H9 (cell line): ENCODE measurements around the gene GPR107. TPM values are rescaled to one million over a fixed set of nuclear protein-coding genes. Genes with fewer than 3 reads are reported as not detected.

ENCODE experiments used
- DNase-seq: peaks from one replicate; pipeline ENCODE4 v3.0.0-alpha.2; 2017
- H2AFZ ChIP-seq: one replicate; pipeline ENCODE4 v1.6.1; 2013; ENCODE audit warnings: mild to moderate bottlenecking, low read length, control low read depth, moderate library complexity
- H2AK5ac ChIP-seq: 2 replicates; pipeline ENCODE4 v1.6.1; 2013; ENCODE audit warnings: low read length, control low read depth, mixed read lengths; ENCODE audit not compliant: insufficient read length
- H2BK120ac ChIP-seq: one replicate; pipeline ENCODE4 v1.6.1; 2013; ENCODE audit warnings: low read depth, mild to moderate bottlenecking, low read length, control low read depth, inconsistent platforms; ENCODE audit not compliant: poor library complexity, severe bottlenecking
- H2BK12ac ChIP-seq: 2 replicates; pipeline ENCODE4 v1.6.1; 2013; ENCODE audit warnings: low read length, control low read depth, mixed read lengths, low read depth; ENCODE audit not compliant: insufficient read length
- H2BK15ac ChIP-seq: 2 replicates; pipeline ENCODE4 v1.6.1; 2013; ENCODE audit warnings: low read depth, low read length, control low read depth
- H2BK20ac ChIP-seq: one replicate; pipeline ENCODE4 v1.6.1; 2013; ENCODE audit warnings: low read depth, mild to moderate bottlenecking, low read length, control low read depth, inconsistent platforms; ENCODE audit not compliant: poor library complexity, severe bottlenecking
- H2BK5ac ChIP-seq: 2 replicates; pipeline ENCODE4 v1.6.1; 2013; ENCODE audit warnings: low read length, control low read depth, mixed read lengths; ENCODE audit not compliant: insufficient read length
- H3K14ac ChIP-seq: 2 replicates; pipeline ENCODE4 v1.6.1; 2013; ENCODE audit warnings: low read length, control low read depth; ENCODE audit not compliant: insufficient read depth
- H3K18ac ChIP-seq: 2 replicates; pipeline ENCODE4 v1.6.1; 2013; ENCODE audit warnings: low read depth, mild to moderate bottlenecking, mixed read lengths, low read length, control low read depth; ENCODE audit not compliant: insufficient read length
- H3K23ac ChIP-seq: 2 replicates; pipeline ENCODE4 v1.6.1; 2013; ENCODE audit warnings: low read length, control low read depth, mixed read lengths, low read depth; ENCODE audit not compliant: insufficient read length
- H3K23me2 ChIP-seq: 2 replicates; pipeline ENCODE4 v1.6.1; 2013; ENCODE audit warnings: low read depth, mild to moderate bottlenecking, mixed read lengths, low read length, control low read depth; ENCODE audit not compliant: insufficient read length, poor library complexity, severe bottlenecking
- H3K27ac ChIP-seq: 2 replicates; pipeline ENCODE4 v1.5.1; 2013; ENCODE audit warnings: low read length, control low read depth, mixed read lengths, low read depth; ENCODE audit not compliant: insufficient read length
- H3K27me3 ChIP-seq: 2 replicates; pipeline ENCODE4 v1.6.1; 2013; ENCODE audit warnings: low read length, control low read depth, inconsistent platforms; ENCODE audit not compliant: insufficient read depth
- H3K4ac ChIP-seq: 2 replicates; pipeline ENCODE4 v1.6.1; 2013; ENCODE audit warnings: low read depth, mild to moderate bottlenecking, control low read depth, inconsistent platforms, low read length, moderate library complexity
- H3K4me1 ChIP-seq: 2 replicates; pipeline ENCODE4 v1.6.1; 2013; ENCODE audit warnings: low read length, control low read depth, inconsistent platforms; ENCODE audit not compliant: insufficient read depth
- H3K4me2 ChIP-seq: 2 replicates; pipeline ENCODE4 v1.6.1; 2013; ENCODE audit warnings: low read length, control low read depth, mixed read lengths; ENCODE audit not compliant: insufficient read length, insufficient read depth
- H3K56ac ChIP-seq: 2 replicates; pipeline ENCODE4 v1.6.1; 2013; ENCODE audit warnings: low read depth, mild to moderate bottlenecking, mixed read lengths, low read length, control low read depth; ENCODE audit not compliant: insufficient read length
- H3K79me1 ChIP-seq: 2 replicates; pipeline ENCODE4 v1.6.1; 2013; ENCODE audit warnings: low read depth, mild to moderate bottlenecking, moderate library complexity, low read length, control low read depth, inconsistent platforms; ENCODE audit not compliant: insufficient read depth, poor library complexity, severe bottlenecking
- H3K79me2 ChIP-seq: 2 replicates; pipeline ENCODE4 v1.6.1; 2013; ENCODE audit warnings: low read length, control low read depth, inconsistent platforms; ENCODE audit not compliant: insufficient read depth
- H3K9ac ChIP-seq: 2 replicates; pipeline ENCODE4 v1.6.1; 2013; ENCODE audit warnings: low read length, control low read depth, mixed read lengths; ENCODE audit not compliant: insufficient read length; ENCODE audit errors: extremely low read depth
- H3K9me3 ChIP-seq: one replicate; pipeline ENCODE4 v1.6.1; 2013; ENCODE audit warnings: low read depth, low read length, inconsistent platforms; ENCODE audit not compliant: control insufficient read depth
- H3T11ph ChIP-seq: one replicate; pipeline ENCODE4 v1.6.1; 2013; ENCODE audit warnings: mild to moderate bottlenecking, low read length, control low read depth, inconsistent platforms
- H4K20me1 ChIP-seq: one replicate; pipeline ENCODE4 v1.6.1; 2013; ENCODE audit not compliant: control insufficient read depth, insufficient read length, insufficient read depth
- H4K5ac ChIP-seq: 2 replicates; pipeline ENCODE4 v1.6.1; 2013; ENCODE audit warnings: low read depth, mild to moderate bottlenecking, mixed read lengths, low read length, control low read depth; ENCODE audit not compliant: insufficient read length
- H4K8ac ChIP-seq: replicated peaks from 2 replicates; pipeline ENCODE4 v1.6.1; 2013; ENCODE audit warnings: low read length, control low read depth, mixed read lengths, low read depth; ENCODE audit not compliant: insufficient read length
- H4K91ac ChIP-seq: 2 replicates; pipeline ENCODE4 v1.6.1; 2013; ENCODE audit warnings: low read depth, mild to moderate bottlenecking, moderate library complexity, mixed read lengths, low read length, control low read depth; ENCODE audit not compliant: insufficient read length
- H3K27ac Mint-ChIP-seq, 3 experiments: 2 replicates in 2 of 3; 3 replicates in 1 of 3; pipeline ENCODE4 v1.8.0; 2020 to 2021; ENCODE audit warnings: mixed read lengths in 3 of 3, mild to moderate bottlenecking in 1 of 3, moderate library complexity in 1 of 3
- H3K27me3 Mint-ChIP-seq: 2 replicates; pipeline ENCODE4 v1.8.0; 2021; ENCODE audit warnings: low read depth, mild to moderate bottlenecking, moderate library complexity, mixed read lengths
- H3K36me3 Mint-ChIP-seq, 3 experiments: 2 replicates in 2 of 3; 3 replicates in 1 of 3; pipeline ENCODE4 v1.8.0; 2020 to 2021; ENCODE audit warnings: low read depth in 3 of 3, mixed read lengths in 3 of 3; ENCODE audit not compliant: insufficient read depth in 1 of 3
- H3K4me1 Mint-ChIP-seq, 2 experiments: 2 replicates each; pipeline ENCODE4 v1.8.0; 2020; ENCODE audit warnings: mixed read lengths in 2 of 2
- H3K4me3 Mint-ChIP-seq, 2 experiments: 2 replicates in 1 of 2; 3 replicates in 1 of 2; pipeline ENCODE4 v1.8.0; 2020 to 2021; ENCODE audit warnings: mild to moderate bottlenecking in 2 of 2, mixed read lengths in 2 of 2, moderate library complexity in 1 of 2
- H3K9me3 Mint-ChIP-seq, 2 experiments: 2 replicates in 1 of 2; 3 replicates in 1 of 2; pipeline ENCODE4 v1.8.0; 2020; ENCODE audit warnings: mild to moderate bottlenecking in 2 of 2, mixed read lengths in 2 of 2, moderate library complexity in 1 of 2
- CTCF ChIP-seq: fragments of 200-600 bp; sonication (generic); conservative IDR thresholded peaks from 3 replicates; pipeline ENCODE4 v1.8.0; 2021; ENCODE audit warnings: antibody characterized with exemption, mild to moderate bottlenecking
- WGBS: extraction: QIAGEN DNeasy Blood & Tissue Kit; methylation state at CpG from one replicate; pipeline ENCODE4 v1.1.7; 2013; ENCODE audit warnings: missing lambda C conversion rate, low lambda C conversion rate, mixed read lengths; ENCODE audit not compliant: insufficient read length; ENCODE audit errors: extremely low coverage; 5-methylcytosine and 5-hydroxymethylcytosine counted together
- total RNA-seq: library from RNA; stranded (reverse); gene quantifications from 2 replicates; pipeline ENCODE4 v1.2.1, GENCODE V29; 2021

GPR107 gene
- total RNA-seq, 1 experiment from 2014 or later, result 38.0 TPM

GRCh38 chr9:130024597-130024994 lies 29.1 kb upstream of the GPR107 start:
- Histone ChIP-seq H2AK5ac (no peak overlapping the region), H2BK120ac (no peak overlapping the region), H3K79me1 (no peaks in the 10 kb centered on the region), H3T11ph (no peak overlapping the region), H3K4ac (no peak overlapping the region), H3K23ac (no peak overlapping the region), H3K14ac (no peak overlapping the region), H4K8ac (no peak overlapping the region), H3K56ac (no peak overlapping the region), H3K79me2 (no peaks in the 10 kb centered on the region; the same call in 1 of the 2 replicates), H3K18ac (no peak overlapping the region), H4K5ac (no peak overlapping the region), H3K4me1 (no peaks in the 10 kb centered on the region; the same call in 1 of the 2 replicates), H4K91ac (no peak overlapping the region), H2BK12ac (no peak overlapping the region), H2BK15ac (no peak overlapping the region), H2BK20ac (no peak overlapping the region), H3K9me3 (no peaks in the 10 kb centered on the region), H3K23me2 (no peaks in the 10 kb centered on the region), H3K27ac (no peak overlapping the region), H4K20me1 (no peaks in the 10 kb centered on the region), H2BK5ac (no peak overlapping the region), H2AFZ (no peak overlapping the region), H3K4me2 (no peak overlapping the region), H3K9ac (no peak overlapping the region), H3K27me3 (no peaks in the 10 kb centered on the region)
- TF ChIP-seq CTCF, result no peak
- Mint-ChIP-seq H3K36me3 (no peaks in the 10 kb centered on the region; a peak in 1 of 7 replicates), H3K27ac (no peak overlapping the region; a peak in 1 of 7 replicates), H3K27me3 (no peaks in the 10 kb centered on the region), H3K4me3 (no peak overlapping the region), H3K9me3 (no peaks in the 10 kb centered on the region), H3K4me1 (peaks cover 3 to 8% of the 10 kb centered on the region in 2 experiments; a peak in 2 of 4 replicates)
- WGBS, result no CpG with 5 or more reads among the region's 5 CpGs
- DNase-seq, result no peak
